Nephron progenitor cell (in vitro differentiated cells): ENCODE measurements around the gene EVX2.

Experiments used
- DNase-seq: peaks from one replicate; pipeline ENCODE4 v3.0.0; 2021
- H3K27ac Mint-ChIP-seq: 2 replicates; pipeline ENCODE4 v1.8.0; 2021; ENCODE audit warnings: mild to moderate bottlenecking, moderate library complexity, mixed read lengths
- H3K27me3 Mint-ChIP-seq: 2 replicates; pipeline ENCODE4 v1.8.0; 2021; ENCODE audit warnings: mild to moderate bottlenecking, low read depth, mixed read lengths; ENCODE audit not compliant: poor library complexity
- H3K36me3 Mint-ChIP-seq: 2 replicates; pipeline ENCODE4 v1.8.0; 2021; ENCODE audit warnings: low read depth, mixed read lengths
- H3K4me1 Mint-ChIP-seq: 2 replicates; pipeline ENCODE4 v1.8.0; 2021; ENCODE audit warnings: mixed read lengths
- H3K4me3 Mint-ChIP-seq: 2 replicates; pipeline ENCODE4 v1.8.0; 2021; ENCODE audit warnings: mild to moderate bottlenecking, moderate library complexity, mixed read lengths
- H3K9me3 Mint-ChIP-seq: 2 replicates; pipeline ENCODE4 v1.8.0; 2021; ENCODE audit warnings: mild to moderate bottlenecking, moderate library complexity, mixed read lengths
- TF ChIP-seq, protein P1 (sequence below): fragments of 200-600 bp; sonication (generic); IDR thresholded peaks from 2 replicates; pipeline ENCODE4 v1.5.0; 2021; ENCODE audit warnings: antibody characterized with exemption

Gene EVX2

DNA sequence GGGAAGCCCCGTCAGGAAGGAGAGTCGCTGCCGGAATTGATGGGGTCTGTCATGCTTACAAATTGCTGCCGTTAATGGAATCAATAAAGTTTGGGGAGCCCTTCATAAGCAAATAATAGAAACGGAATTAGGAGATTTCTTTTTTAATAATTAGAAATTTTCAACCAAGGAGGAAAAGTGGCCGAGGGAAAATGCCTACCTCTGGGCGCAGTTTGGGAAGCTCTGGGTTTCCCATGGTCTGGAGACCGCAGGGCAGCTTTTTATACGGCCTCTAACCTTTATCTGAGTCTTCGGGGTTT, 1.3 kb downstream of the EVX2 start:
- TF ChIP-seq, protein P1, sequence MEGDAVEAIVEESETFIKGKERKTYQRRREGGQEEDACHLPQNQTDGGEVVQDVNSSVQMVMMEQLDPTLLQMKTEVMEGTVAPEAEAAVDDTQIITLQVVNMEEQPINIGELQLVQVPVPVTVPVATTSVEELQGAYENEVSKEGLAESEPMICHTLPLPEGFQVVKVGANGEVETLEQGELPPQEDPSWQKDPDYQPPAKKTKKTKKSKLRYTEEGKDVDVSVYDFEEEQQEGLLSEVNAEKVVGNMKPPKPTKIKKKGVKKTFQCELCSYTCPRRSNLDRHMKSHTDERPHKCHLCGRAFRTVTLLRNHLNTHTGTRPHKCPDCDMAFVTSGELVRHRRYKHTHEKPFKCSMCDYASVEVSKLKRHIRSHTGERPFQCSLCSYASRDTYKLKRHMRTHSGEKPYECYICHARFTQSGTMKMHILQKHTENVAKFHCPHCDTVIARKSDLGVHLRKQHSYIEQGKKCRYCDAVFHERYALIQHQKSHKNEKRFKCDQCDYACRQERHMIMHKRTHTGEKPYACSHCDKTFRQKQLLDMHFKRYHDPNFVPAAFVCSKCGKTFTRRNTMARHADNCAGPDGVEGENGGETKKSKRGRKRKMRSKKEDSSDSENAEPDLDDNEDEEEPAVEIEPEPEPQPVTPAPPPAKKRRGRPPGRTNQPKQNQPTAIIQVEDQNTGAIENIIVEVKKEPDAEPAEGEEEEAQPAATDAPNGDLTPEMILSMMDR = no peak
- Mint-ChIP-seq H3K27ac (no peak overlapping the region), H3K4me1 (peaks cover 25% of the 10 kb centered on the region), H3K27me3 (peaks cover 99% of the 10 kb centered on the region), H3K36me3 (no peaks in the 10 kb centered on the region), H3K9me3 (peaks cover 17% of the 10 kb centered on the region), H3K4me3 (no peak overlapping the region)
- no peak for DNase-seq

- no peaks in the 10 kb centered on the region for H3K36me3 Mint-ChIP-seq
These were observed 1.8 kb downstream of the EVX2 start for GRCh38 chr2:176081837-176082524.

GRCh38 chr2:176081376-176081836, 2.4 kb downstream of the EVX2 start:
- Mint-ChIP-seq H3K36me3 (no peaks in the 10 kb centered on the region), H3K9me3 (peaks cover 10% of the 10 kb centered on the region), H3K27me3 (peaks cover 99% of the 10 kb centered on the region), H3K27ac (no peak overlapping the region), H3K4me3 (peak overlapping the region; percentile 49), H3K4me1 (peaks cover 25% of the 10 kb centered on the region)
- TF ChIP-seq, protein P1 = no peak
- DNase-seq = no peak

More at GRCh38 chr2:176081837-176082524, 1.8 kb downstream of the EVX2 start:
- H3K27me3 Mint-ChIP-seq = peaks cover 99% of the 10 kb centered on the region
- H3K4me1 Mint-ChIP-seq = peaks cover 25% of the 10 kb centered on the region
- no peak overlapping the region for H3K27ac Mint-ChIP-seq
- DNase-seq = peak; percentile 65
- peaks cover 12% of the 10 kb centered on the region for H3K9me3 Mint-ChIP-seq
- TF ChIP-seq, protein P1 = no peak
- H3K4me3 Mint-ChIP-seq = no peak overlapping the region

DNA sequence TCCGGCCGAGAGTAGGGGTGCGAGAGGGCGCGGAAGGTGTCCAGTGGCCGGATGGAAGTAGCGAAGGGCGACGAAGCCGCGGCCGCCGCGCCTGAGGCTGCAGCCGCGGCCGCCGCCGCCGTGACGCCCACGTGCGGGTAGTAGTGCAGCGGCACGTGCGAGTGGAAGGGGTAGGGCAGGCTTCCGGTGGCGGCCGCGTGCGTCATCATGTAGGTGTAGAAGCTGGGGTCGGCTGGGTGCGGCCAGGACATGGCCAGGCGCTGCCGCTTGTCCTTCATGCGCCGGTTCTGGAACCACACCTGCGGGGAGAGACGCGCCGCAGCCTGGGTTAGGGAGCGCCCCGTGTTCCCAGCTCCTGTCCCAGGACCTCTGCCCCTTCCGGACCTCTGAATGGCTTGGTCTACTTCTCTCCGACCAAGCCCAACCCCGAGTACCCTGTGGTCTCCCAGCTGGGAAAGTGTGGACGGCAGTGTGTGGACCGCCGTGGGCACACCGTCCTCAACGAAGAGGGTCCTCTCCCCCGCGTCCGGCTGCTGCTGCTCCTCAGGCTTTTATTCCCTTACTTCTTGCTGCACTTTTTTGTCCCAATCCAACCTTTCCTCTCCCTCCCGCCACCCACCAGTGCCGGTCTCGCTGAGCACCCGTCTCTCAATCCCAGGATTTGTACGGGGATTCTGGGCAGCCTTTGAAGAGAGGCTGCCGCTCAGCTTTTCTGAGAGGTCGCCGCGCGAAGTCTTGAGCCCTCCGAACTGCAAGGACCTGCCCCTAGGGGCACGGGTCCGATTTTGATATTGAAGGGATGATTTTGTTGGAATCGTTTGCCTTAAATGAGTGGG, 3.0 kb downstream of the EVX2 start:
- peak; percentile 53 for DNase-seq
- H3K9me3 Mint-ChIP-seq = peaks cover 10% of the 10 kb centered on the region
- no peak overlapping the region for H3K27ac Mint-ChIP-seq
- H3K36me3 Mint-ChIP-seq = no peaks in the 10 kb centered on the region
- H3K4me1 Mint-ChIP-seq = peaks cover 25% of the 10 kb centered on the region
- peaks cover 99% of the 10 kb centered on the region for H3K27me3 Mint-ChIP-seq
- peak overlapping the region; percentile 65 for H3K4me3 Mint-ChIP-seq
- TF ChIP-seq, protein P1 = no peak

- peak; percentile 85 for DNase-seq
- H3K36me3 Mint-ChIP-seq = no peaks in the 10 kb centered on the region
- H3K27ac Mint-ChIP-seq = no peak overlapping the region
- peaks cover 99% of the 10 kb centered on the region for H3K27me3 Mint-ChIP-seq
- H3K4me3 Mint-ChIP-seq = peak overlapping the region; percentile 66
- peaks cover 29% of the 10 kb centered on the region for H3K4me1 Mint-ChIP-seq
- TF ChIP-seq, protein P1 = peak; percentile 96
- H3K9me3 Mint-ChIP-seq = peaks cover 10% of the 10 kb centered on the region
These were observed 3.8 kb downstream of the EVX2 start for GRCh38 chr2:176079831-176080539.
